Nephron (organoid): Measurements from ENCODE around the gene RIOX2.

Experiments used
- H3K27ac Mint-ChIP-seq, 3 experiments: 2 replicates each; pipeline ENCODE4 v1.8.0; 2020; ENCODE audit warnings: mixed read lengths in 3 of 3, mild to moderate bottlenecking in 2 of 3, moderate library complexity in 1 of 3
- H3K27me3 Mint-ChIP-seq: 2 replicates; pipeline ENCODE4 v1.8.0; 2021; ENCODE audit warnings: low read depth, mild to moderate bottlenecking, moderate library complexity, mixed read lengths
- H3K36me3 Mint-ChIP-seq: 2 replicates; pipeline ENCODE4 v1.8.0; 2020; ENCODE audit warnings: low read depth, mixed read lengths
- H3K4me1 Mint-ChIP-seq: 2 replicates; pipeline ENCODE4 v1.8.0; 2020; ENCODE audit warnings: mixed read lengths
- H3K4me3 Mint-ChIP-seq, 3 experiments: 2 replicates each; pipeline ENCODE4 v1.8.0; 2020; ENCODE audit warnings: mild to moderate bottlenecking in 3 of 3, mixed read lengths in 3 of 3, moderate library complexity in 2 of 3
- H3K9me3 Mint-ChIP-seq: 2 replicates; pipeline ENCODE4 v1.8.0; 2020; ENCODE audit warnings: mixed read lengths
- TF ChIP-seq, protein P1 (sequence below), 3 experiments: fragments of 200-600 bp; sonication (generic); IDR thresholded peaks; one replicate each; pipeline ENCODE4 v1.5.0; 2021; ENCODE audit warnings: antibody characterized with exemption in 3 of 3; ENCODE audit not compliant: unreplicated experiment in 3 of 3

Gene RIOX2

DNA sequence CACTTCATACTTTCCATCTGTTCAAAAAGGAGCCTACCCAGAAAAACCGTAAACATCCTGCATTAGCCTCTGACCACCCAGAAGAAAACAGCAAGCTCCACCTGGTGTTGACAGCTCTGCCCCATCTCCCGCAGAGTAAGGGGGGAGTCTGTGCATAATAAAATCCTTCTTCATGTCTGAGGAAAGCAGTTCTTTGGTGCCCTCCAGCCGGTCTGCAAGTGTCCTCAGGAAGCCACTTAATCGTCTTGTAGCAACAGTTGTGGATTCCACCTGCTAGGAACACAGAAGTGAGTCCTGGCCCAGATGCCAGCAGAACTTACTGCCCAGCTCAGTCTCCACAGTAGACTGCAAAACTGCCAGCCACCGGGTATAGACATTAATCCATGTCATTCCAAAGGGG lies 22.5 kb downstream of the RIOX2 start:
- peaks cover 5% of the 10 kb centered on the region for H3K27me3 Mint-ChIP-seq
- no peaks in the 10 kb centered on the region for H3K9me3 Mint-ChIP-seq
- H3K36me3 Mint-ChIP-seq = peaks cover 73% of the 10 kb centered on the region
- TF ChIP-seq, protein P1, sequence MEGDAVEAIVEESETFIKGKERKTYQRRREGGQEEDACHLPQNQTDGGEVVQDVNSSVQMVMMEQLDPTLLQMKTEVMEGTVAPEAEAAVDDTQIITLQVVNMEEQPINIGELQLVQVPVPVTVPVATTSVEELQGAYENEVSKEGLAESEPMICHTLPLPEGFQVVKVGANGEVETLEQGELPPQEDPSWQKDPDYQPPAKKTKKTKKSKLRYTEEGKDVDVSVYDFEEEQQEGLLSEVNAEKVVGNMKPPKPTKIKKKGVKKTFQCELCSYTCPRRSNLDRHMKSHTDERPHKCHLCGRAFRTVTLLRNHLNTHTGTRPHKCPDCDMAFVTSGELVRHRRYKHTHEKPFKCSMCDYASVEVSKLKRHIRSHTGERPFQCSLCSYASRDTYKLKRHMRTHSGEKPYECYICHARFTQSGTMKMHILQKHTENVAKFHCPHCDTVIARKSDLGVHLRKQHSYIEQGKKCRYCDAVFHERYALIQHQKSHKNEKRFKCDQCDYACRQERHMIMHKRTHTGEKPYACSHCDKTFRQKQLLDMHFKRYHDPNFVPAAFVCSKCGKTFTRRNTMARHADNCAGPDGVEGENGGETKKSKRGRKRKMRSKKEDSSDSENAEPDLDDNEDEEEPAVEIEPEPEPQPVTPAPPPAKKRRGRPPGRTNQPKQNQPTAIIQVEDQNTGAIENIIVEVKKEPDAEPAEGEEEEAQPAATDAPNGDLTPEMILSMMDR (IDR thresholded peaks at IDR 0.05; ENCODE audit: unreplicated experiment in 3 of 3) = no peak
- no peak overlapping the region for H3K4me3 Mint-ChIP-seq
- H3K4me1 Mint-ChIP-seq = no peaks in the 10 kb centered on the region
- H3K27ac Mint-ChIP-seq = no peak overlapping the region

DNA sequence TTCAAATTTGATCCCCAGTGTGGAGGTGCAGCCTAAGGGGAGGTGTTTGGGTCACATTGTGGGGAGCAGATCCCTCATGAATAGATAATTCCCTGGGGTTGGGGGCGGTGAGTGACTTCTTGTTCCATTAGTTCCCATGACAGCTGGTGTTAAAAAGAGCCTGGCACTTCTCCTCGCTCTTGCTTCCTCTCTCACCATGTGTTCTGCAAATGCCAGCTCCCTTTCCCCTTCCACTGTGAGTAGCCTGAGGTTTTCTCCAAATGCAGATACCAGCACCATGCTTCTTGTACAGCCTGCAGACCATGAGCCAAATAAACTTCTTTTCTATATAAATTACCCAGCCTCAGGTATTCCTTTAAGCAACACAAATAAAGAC lies 23.1 kb downstream of the RIOX2 start:
- Mint-ChIP-seq H3K9me3 (no peaks in the 10 kb centered on the region), H3K36me3 (peaks cover 70% of the 10 kb centered on the region), H3K27ac (no peak overlapping the region), H3K27me3 (peaks cover 5% of the 10 kb centered on the region), H3K4me3 (no peak overlapping the region), H3K4me1 (no peaks in the 10 kb centered on the region)
- TF ChIP-seq, protein P1 (IDR thresholded peaks at IDR 0.05; ENCODE audit: unreplicated experiment in 3 of 3) = no peak

DNA sequence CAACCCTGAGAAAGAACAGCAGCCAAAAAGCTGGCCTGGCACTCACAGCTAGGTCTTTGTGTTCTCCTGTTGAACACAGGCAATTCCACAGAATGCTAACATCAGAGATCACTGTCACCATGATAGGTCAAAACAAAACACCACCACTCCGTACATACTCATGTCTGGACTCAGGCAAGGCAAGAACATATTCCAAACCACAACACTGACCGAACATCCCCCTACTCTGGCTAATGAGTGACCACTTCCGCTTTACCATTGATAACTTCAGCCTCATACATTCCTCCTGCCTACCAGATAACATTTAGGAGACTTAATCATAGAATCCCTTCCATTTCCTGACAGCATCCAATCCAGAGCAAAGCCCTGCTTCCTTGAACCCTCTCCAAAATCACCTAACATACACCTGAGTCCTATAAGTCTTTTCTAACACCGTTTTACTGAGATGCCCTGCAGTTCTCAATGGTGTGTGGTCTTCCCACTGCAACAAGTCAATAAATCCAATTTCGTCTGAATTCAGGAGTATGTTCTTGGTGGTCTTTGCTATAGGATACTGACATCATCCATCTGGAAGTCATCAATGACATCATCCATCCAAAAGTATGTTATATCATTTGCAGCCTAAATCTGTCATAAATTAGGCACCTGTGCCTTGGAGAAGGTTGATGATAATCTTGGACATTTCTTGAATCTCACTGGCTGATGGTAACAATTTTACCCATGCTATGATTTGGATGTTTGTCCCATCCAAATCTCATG lies 23.7 kb downstream of the RIOX2 start:
- Mint-ChIP-seq H3K27me3 (peaks cover 5% of the 10 kb centered on the region), H3K4me3 (no peak overlapping the region), H3K27ac (peak overlapping the region; percentile 25 to 50 (median 29)), H3K9me3 (no peaks in the 10 kb centered on the region), H3K36me3 (peaks cover 73% of the 10 kb centered on the region), H3K4me1 (no peaks in the 10 kb centered on the region)
- TF ChIP-seq, protein P1 (IDR thresholded peaks at IDR 0.05; ENCODE audit: unreplicated experiment in 3 of 3) = no peak

DNA sequence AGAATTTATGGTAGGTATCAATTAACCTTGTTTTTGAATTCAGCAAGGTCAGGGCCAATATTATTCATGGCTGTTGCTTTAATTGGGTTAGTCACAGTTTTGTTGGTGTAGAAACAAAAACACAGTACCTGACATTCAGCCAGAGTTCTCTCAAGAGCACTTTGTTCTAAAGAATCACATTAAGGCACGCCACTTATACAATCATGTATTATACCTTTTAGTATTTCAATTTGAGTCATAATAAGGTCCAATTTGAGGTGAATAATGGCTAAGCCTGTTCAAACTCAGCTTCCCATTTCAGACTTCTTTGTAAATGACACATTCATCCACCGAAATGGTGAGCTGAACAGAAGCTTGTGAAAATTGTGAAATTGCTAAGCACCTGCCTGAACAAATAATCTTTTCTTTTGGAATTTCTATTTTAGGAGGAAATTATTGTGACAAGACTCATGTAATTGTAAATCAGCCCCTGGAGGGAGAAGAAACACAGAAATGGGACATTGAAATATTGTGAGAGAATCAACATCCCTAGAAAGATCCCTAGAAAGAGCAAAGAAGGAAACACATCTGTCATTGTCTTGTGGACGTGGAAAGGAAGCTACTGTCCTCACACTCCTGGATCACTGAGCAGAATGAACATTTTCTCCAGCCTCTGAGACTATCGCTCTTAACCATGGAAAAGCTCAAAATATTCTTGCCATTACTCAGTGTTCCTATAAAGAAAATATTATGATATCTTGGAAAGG lies 29.3 kb downstream of the RIOX2 start:
- TF ChIP-seq, protein P1 (IDR thresholded peaks at IDR 0.05; ENCODE audit: unreplicated experiment in 3 of 3) = no peak
- H3K4me1 Mint-ChIP-seq = no peaks in the 10 kb centered on the region
- H3K4me3 Mint-ChIP-seq = no peak overlapping the region
- peak overlapping the region in 1 of 3 experiments; percentile 34 for H3K27ac Mint-ChIP-seq
- peaks cover 44% of the 10 kb centered on the region for H3K36me3 Mint-ChIP-seq
- no peaks in the 10 kb centered on the region for H3K27me3 Mint-ChIP-seq
- H3K9me3 Mint-ChIP-seq = no peaks in the 10 kb centered on the region

DNA sequence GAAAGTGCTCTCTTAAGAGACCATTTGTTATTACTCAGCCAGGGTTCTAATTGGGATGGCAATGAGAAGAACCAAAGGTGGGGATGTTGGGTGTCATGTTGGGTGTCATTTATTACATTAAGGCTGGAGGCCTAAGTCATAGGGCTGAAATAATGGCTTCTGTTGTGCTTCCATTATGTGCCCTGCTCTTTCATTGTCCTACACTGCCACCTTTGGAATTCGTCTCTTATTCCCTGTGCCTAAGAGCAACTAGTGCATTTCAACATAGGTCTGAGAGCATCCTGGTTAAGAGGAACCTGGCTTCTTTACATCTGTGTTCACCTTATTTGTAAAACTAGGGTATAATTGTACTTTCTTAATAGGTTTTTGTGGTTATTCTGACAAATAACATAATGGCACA lies 32.2 kb downstream of the RIOX2 start:
- TF ChIP-seq, protein P1 (IDR thresholded peaks at IDR 0.05; ENCODE audit: unreplicated experiment in 3 of 3) = no peak
- Mint-ChIP-seq H3K27me3 (no peaks in the 10 kb centered on the region), H3K9me3 (no peaks in the 10 kb centered on the region)

More for the DNA sequence above, 32.2 kb downstream of the RIOX2 start:
- Mint-ChIP-seq H3K27ac (no peak overlapping the region), H3K4me1 (no peaks in the 10 kb centered on the region), H3K4me3 (no peak overlapping the region), H3K36me3 (peaks cover 41% of the 10 kb centered on the region)
